Large intestine (tissue), 3 donors: ENCODE results near the gene BORCS5. TPM values are rescaled to one million over a fixed set of nuclear protein-coding genes. Genes with fewer than 3 reads are reported as not detected.

Experiments
- DNase-seq, 2 donors: peaks; one replicate each; pipeline versions ENCODE4 v3.0.0 to v3.0.0-alpha.2; 2013
- H3K27ac ChIP-seq: one replicate; pipeline ENCODE4 v1.5.1; 2013; ENCODE audit warnings: low read length
- H3K27me3 ChIP-seq: 2 replicates; pipeline ENCODE4 v1.6.1; 2013; ENCODE audit warnings: low read length; ENCODE audit not compliant: control insufficient read depth, insufficient read depth
- H3K36me3 ChIP-seq: 2 replicates; pipeline ENCODE4 v1.6.1; 2013; ENCODE audit warnings: low read length; ENCODE audit not compliant: control insufficient read depth, insufficient read depth
- H3K4me1 ChIP-seq: one replicate; pipeline ENCODE4 v1.6.1; 2013; ENCODE audit warnings: low read length; ENCODE audit not compliant: control insufficient read depth, insufficient read depth
- H3K4me3 ChIP-seq: one replicate; pipeline ENCODE4 v1.5.1; 2013; ENCODE audit warnings: low read length
- H3K9me3 ChIP-seq: one replicate; pipeline ENCODE4 v1.6.1; 2013; ENCODE audit warnings: mild to moderate bottlenecking, low read depth, low read length, moderate library complexity; ENCODE audit not compliant: control insufficient read depth
- WGBS: methylation state at CpG from one replicate; pipeline ENCODE4 v1.1.5; 2013; ENCODE audit warnings: low lambda C conversion rate; ENCODE audit not compliant: insufficient coverage; 5-methylcytosine and 5-hydroxymethylcytosine counted together
- polyA plus RNA-seq: library from polyadenylated mRNA; unstranded; fragments of 120-200 nt; gene quantifications from one replicate; pipeline ENCODE4 v1.2.1, GENCODE V29; 2013

Gene BORCS5
- polyA plus RNA-seq, 1 donor, result 6.4 TPM

GRCh38 chr12:12510551-12510950 lies 153.7 kb downstream of the BORCS5 start:
- DNase-seq, result peak in 1 of 2 donors; percentile 6
- Histone ChIP-seq H3K9me3 (no peaks in the 10 kb centered on the region), H3K4me1 (peaks cover 20% of the 10 kb centered on the region)

GRCh38 chr12:12511021-12511783 lies 154.3 kb downstream of the BORCS5 start:
- no peak for DNase-seq
- Histone ChIP-seq H3K36me3 (peaks cover 27% of the 10 kb centered on the region), H3K27me3 (no peaks in the 10 kb centered on the region), H3K27ac (no peak overlapping the region), H3K4me1 (peaks cover 18% of the 10 kb centered on the region), H3K4me3 (no peak overlapping the region), H3K9me3 (no peaks in the 10 kb centered on the region)
- 83% methylated on average over 1 of the region's 3 CpGs for WGBS

More at GRCh38 chr12:12510551-12510950, 153.7 kb downstream of the BORCS5 start:
- H3K27me3 ChIP-seq, result no peaks in the 10 kb centered on the region
- 100% methylated on average over 1 of the region's 2 CpGs for WGBS
- no peak overlapping the region for H3K27ac ChIP-seq
- no peak overlapping the region for H3K4me3 ChIP-seq
- H3K36me3 ChIP-seq, result peaks cover 23% of the 10 kb centered on the region

- no peak overlapping the region for H3K4me3 ChIP-seq
- no peaks in the 10 kb centered on the region for H3K9me3 ChIP-seq
- no peak overlapping the region for H3K27ac ChIP-seq
- no peaks in the 10 kb centered on the region for H3K27me3 ChIP-seq
- H3K36me3 ChIP-seq, result peaks cover 32% of the 10 kb centered on the region
- peaks cover 16% of the 10 kb centered on the region for H3K4me1 ChIP-seq
- WGBS, result 50% methylated on average over 1 of the region's 5 CpGs
- DNase-seq, result no peak
These were observed 155.2 kb downstream of the BORCS5 start for GRCh38 chr12:12511895-12512711.

- 42% methylated on average over 3 of the region's 3 CpGs for WGBS
- Histone ChIP-seq H3K36me3 (peaks cover 43% of the 10 kb centered on the region), H3K4me1 (peaks cover 28% of the 10 kb centered on the region), H3K27me3 (no peaks in the 10 kb centered on the region), H3K9me3 (no peaks in the 10 kb centered on the region), H3K27ac (peak overlapping the region; percentile 59), H3K4me3 (no peak overlapping the region)
- peak; percentile 60 to 77 for DNase-seq
These were observed 156.6 kb downstream of the BORCS5 start for GRCh38 chr12:12513416-12514006.

- 60% methylated on average over 2 of the region's 3 CpGs for WGBS
- H3K27ac ChIP-seq, result peak overlapping the region; percentile 91
- H3K4me1 ChIP-seq, result peaks cover 47% of the 10 kb centered on the region
- H3K36me3 ChIP-seq, result peaks cover 35% of the 10 kb centered on the region
- H3K27me3 ChIP-seq, result no peaks in the 10 kb centered on the region
- no peaks in the 10 kb centered on the region for H3K9me3 ChIP-seq
- no peak for DNase-seq
- H3K4me3 ChIP-seq, result no peak overlapping the region
These were observed 161.6 kb downstream of the BORCS5 start for GRCh38 chr12:12518464-12518845.

GRCh38 chr12:12518919-12519318 lies 162.0 kb downstream of the BORCS5 start:
- no peak overlapping the region for H3K4me3 ChIP-seq
- peaks cover 35% of the 10 kb centered on the region for H3K36me3 ChIP-seq
- H3K9me3 ChIP-seq, result no peaks in the 10 kb centered on the region
- H3K4me1 ChIP-seq, result peaks cover 44% of the 10 kb centered on the region
- DNase-seq, result no peak
- no peaks in the 10 kb centered on the region for H3K27me3 ChIP-seq
- peak overlapping the region; percentile 91 for H3K27ac ChIP-seq
- 0% methylated on average over 1 of the region's 4 CpGs for WGBS

Other genes starting within 250 kb of the BORCS5 start
- 25.2 TPM for gene LRP6, start 90.0 kb upstream of the BORCS5 start, polyA plus RNA-seq
- 30.1 TPM for gene MANSC1, start 6.8 kb upstream of the BORCS5 start, polyA plus RNA-seq
- 51.7 TPM for gene DUSP16, start 205.8 kb downstream of the BORCS5 start, polyA plus RNA-seq